Rectal smooth muscle tissue (tissue), 1 donor: ENCODE measurements around the gene EEIG1.

Experiments
- H3K27ac ChIP-seq: one replicate; pipeline ENCODE4 v1.7.0; 2013; ENCODE audit warnings: low read depth, low read length, inconsistent platforms
- H3K27me3 ChIP-seq: one replicate; pipeline ENCODE4 v1.7.0; 2013; ENCODE audit warnings: low read length; ENCODE audit not compliant: control insufficient read depth, insufficient read depth
- H3K36me3 ChIP-seq: one replicate; pipeline ENCODE4 v1.7.0; 2013; ENCODE audit warnings: low read length; ENCODE audit not compliant: control insufficient read depth, insufficient read depth
- H3K4me1 ChIP-seq: one replicate; pipeline ENCODE4 v1.7.0; 2013; ENCODE audit warnings: low read length; ENCODE audit not compliant: control insufficient read depth, insufficient read depth
- H3K4me3 ChIP-seq: one replicate; pipeline ENCODE4 v1.7.0; 2013; ENCODE audit warnings: low read length
- H3K9ac ChIP-seq: one replicate; pipeline ENCODE4 v1.7.0; 2013; ENCODE audit warnings: low read length

The EEIG1 gene

GRCh38 chr9:127991017-127991756 is 10.4 kb upstream of the EEIG1 start:
- H3K4me3 ChIP-seq: no peak overlapping the region
- H3K27ac ChIP-seq: no peak overlapping the region
- H3K9ac ChIP-seq: no peak overlapping the region
- H3K4me1 ChIP-seq: no peaks in the 10 kb centered on the region
- no peaks in the 10 kb centered on the region for H3K27me3 ChIP-seq
- H3K36me3 ChIP-seq: no peaks in the 10 kb centered on the region

- Histone ChIP-seq H3K27me3 (no peaks in the 10 kb centered on the region), H3K9ac (no peak overlapping the region), H3K36me3 (no peaks in the 10 kb centered on the region), H3K27ac (no peak overlapping the region), H3K4me1 (no peaks in the 10 kb centered on the region), H3K4me3 (no peak overlapping the region)
Observed at GRCh38 chr9:127990554-127990953, 9.8 kb upstream of the EEIG1 start.

- no peaks in the 10 kb centered on the region for H3K36me3 ChIP-seq
- H3K27me3 ChIP-seq: no peaks in the 10 kb centered on the region
- no peak overlapping the region for H3K9ac ChIP-seq
- no peak overlapping the region for H3K4me3 ChIP-seq
- H3K4me1 ChIP-seq: no peaks in the 10 kb centered on the region
- H3K27ac ChIP-seq: no peak overlapping the region
Observed at GRCh38 chr9:127989094-127989493, 8.3 kb upstream of the EEIG1 start.

- H3K27me3 ChIP-seq: no peaks in the 10 kb centered on the region
- H3K27ac ChIP-seq: no peak overlapping the region
- no peak overlapping the region for H3K9ac ChIP-seq
- no peaks in the 10 kb centered on the region for H3K36me3 ChIP-seq
- no peaks in the 10 kb centered on the region for H3K4me1 ChIP-seq
- no peak overlapping the region for H3K4me3 ChIP-seq
Observed at GRCh38 chr9:127987103-127987614, 6.4 kb upstream of the EEIG1 start.

- H3K9ac ChIP-seq: no peak overlapping the region
- peaks cover 7% of the 10 kb centered on the region for H3K4me1 ChIP-seq
- H3K4me3 ChIP-seq: no peak overlapping the region
- H3K36me3 ChIP-seq: no peaks in the 10 kb centered on the region
- H3K27me3 ChIP-seq: no peaks in the 10 kb centered on the region
- no peak overlapping the region for H3K27ac ChIP-seq
Observed at GRCh38 chr9:127985011-127985410, 4.2 kb upstream of the EEIG1 start.

DNA sequence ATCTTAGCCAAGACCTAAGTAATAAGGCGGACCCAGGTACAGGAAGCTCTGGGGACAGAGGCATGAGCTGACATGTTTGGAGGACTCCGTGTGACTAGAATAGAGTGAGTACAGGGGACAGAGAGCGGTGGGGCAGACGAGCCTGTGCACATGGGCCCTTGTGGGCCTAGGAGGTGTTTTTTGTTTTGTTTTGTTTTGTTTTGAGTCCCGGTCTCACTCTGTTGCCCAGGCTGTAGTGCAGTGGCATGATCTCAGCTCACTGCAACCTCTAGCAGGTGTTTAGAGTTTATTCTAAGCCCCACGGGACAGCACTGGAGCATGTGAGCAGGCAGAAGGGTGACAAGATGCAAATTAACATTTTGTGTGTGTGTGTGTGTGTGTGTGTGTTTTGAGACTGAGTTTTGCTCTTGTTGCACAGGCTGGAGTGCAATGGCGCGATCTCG is 3.1 kb upstream of the EEIG1 start:
- Histone ChIP-seq H3K27me3 (no peaks in the 10 kb centered on the region), H3K4me1 (peaks cover 9% of the 10 kb centered on the region), H3K36me3 (no peaks in the 10 kb centered on the region), H3K27ac (no peak overlapping the region), H3K9ac (no peak overlapping the region), H3K4me3 (no peak overlapping the region)

GRCh38 chr9:127982912-127983311 is 2.1 kb upstream of the EEIG1 start:
- H3K9ac ChIP-seq: no peak overlapping the region
- no peaks in the 10 kb centered on the region for H3K36me3 ChIP-seq
- no peak overlapping the region for H3K27ac ChIP-seq
- H3K4me3 ChIP-seq: no peak overlapping the region
- H3K4me1 ChIP-seq: peaks cover 10% of the 10 kb centered on the region
- H3K27me3 ChIP-seq: no peaks in the 10 kb centered on the region

DNA sequence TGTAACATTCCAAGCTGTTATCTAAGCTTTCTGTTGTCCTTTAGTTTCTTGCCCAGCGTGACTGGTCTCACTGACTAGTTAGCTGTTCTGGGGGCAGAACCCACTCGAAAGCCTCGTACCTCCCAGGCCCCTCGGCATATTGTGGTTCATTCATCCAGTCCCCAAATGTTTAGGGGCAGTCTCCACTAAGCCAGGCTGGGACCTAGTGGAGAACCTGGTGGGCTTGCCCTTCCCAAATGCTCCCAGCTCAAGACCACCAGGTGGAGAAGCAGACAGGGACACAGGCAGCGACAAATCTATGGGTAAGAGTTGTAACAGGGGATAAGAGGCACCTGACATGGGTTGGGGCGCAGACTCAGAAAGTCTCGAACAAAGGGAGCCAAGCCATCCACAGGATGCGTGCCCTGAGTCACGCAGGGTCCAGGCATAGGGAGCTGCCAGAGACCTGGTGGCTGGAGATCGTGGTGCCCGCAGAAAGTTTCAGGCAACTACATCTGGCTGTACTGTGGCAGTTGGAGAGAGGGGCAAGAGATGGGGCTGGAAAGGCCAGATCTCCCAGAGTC is 851 bp upstream of the EEIG1 start:
- H3K9ac ChIP-seq: peak overlapping the region; percentile 93

GRCh38 chr9:127980060-127980705 is 606 bp downstream of the EEIG1 start:
- peak overlapping the region; percentile 84 for H3K4me3 ChIP-seq
- H3K27me3 ChIP-seq: no peaks in the 10 kb centered on the region
- no peaks in the 10 kb centered on the region for H3K36me3 ChIP-seq
- peaks cover 35% of the 10 kb centered on the region for H3K4me1 ChIP-seq
- peak overlapping the region; percentile 89 for H3K9ac ChIP-seq
- peak overlapping the region; percentile 98 for H3K27ac ChIP-seq

More for the DNA sequence above, 851 bp upstream of the EEIG1 start:
- Histone ChIP-seq H3K27ac (peak overlapping the region; percentile 88), H3K4me1 (peaks cover 21% of the 10 kb centered on the region), H3K36me3 (no peaks in the 10 kb centered on the region), H3K27me3 (no peaks in the 10 kb centered on the region), H3K4me3 (peak overlapping the region; percentile 71)

GRCh38 chr9:127979333-127980059 is 1.3 kb downstream of the EEIG1 start:
- Histone ChIP-seq H3K4me1 (peaks cover 42% of the 10 kb centered on the region), H3K4me3 (peak overlapping the region; percentile 84), H3K9ac (peak overlapping the region; percentile 89), H3K27me3 (no peaks in the 10 kb centered on the region), H3K36me3 (no peaks in the 10 kb centered on the region), H3K27ac (peak overlapping the region; percentile 98)

DNA sequence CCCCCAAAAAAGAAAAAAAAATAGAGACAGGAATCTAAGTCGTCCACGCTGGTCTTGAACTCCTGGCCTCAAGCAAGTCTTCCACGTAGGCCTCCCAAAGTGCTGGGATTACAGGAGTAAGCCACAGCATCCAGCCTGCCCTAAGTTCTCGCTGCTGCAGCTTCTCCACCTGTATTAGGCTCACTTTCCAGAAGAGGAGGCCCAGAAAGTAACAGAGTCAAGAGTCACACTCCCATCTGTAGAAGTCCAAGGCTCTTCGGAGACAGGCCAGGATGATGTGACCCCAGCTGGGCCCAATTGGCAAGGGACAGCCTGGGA is 1.8 kb downstream of the EEIG1 start:
- peak overlapping the region; percentile 84 for H3K4me3 ChIP-seq
- peaks cover 47% of the 10 kb centered on the region for H3K4me1 ChIP-seq
- H3K27ac ChIP-seq: peak overlapping the region; percentile 98

More for the DNA sequence above, 1.8 kb downstream of the EEIG1 start:
- H3K36me3 ChIP-seq: no peaks in the 10 kb centered on the region
- peak overlapping the region; percentile 89 for H3K9ac ChIP-seq
- H3K27me3 ChIP-seq: no peaks in the 10 kb centered on the region
